Fibroblast of skin of left quadriceps (primary cell): Measurements from ENCODE around the gene RAB44.
A peak's percentile ranks its signal among the peaks of the same experiment; 100 is the strongest.
"Not testable (repeated sequence)": the region's sequence is repeated elsewhere in the genome, so short reads cannot be mapped to it uniquely, and the experiment has no call there.

Source experiments
- DNase-seq, 2 experiments: peaks; one replicate each; pipeline ENCODE4 v3.0.0-alpha.2; 2013; ENCODE audit warnings: low read depth in 2 of 2

Gene RAB44

DNA sequence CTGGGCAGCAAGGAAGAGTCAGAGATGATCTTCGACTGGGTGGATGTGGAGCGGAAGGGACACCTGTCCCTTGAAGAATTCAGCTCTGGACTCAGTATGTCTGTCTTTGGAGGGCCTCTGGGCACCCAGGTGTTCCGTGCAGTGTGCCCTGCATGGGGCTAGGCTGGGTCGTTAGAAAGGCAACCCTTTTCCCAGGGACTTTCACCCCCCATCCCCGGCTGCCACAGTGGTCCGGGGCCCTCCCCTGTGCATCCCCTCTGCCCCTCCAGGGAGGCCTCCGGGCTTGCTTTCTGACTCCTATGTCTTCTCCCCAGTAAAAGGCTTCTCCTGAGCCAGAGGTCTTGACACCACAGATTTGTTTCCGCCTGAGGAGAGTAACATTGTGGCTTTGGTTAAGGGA is 16.2 kb downstream of the RAB44 start:
- DNase-seq, result no peak

DNA sequence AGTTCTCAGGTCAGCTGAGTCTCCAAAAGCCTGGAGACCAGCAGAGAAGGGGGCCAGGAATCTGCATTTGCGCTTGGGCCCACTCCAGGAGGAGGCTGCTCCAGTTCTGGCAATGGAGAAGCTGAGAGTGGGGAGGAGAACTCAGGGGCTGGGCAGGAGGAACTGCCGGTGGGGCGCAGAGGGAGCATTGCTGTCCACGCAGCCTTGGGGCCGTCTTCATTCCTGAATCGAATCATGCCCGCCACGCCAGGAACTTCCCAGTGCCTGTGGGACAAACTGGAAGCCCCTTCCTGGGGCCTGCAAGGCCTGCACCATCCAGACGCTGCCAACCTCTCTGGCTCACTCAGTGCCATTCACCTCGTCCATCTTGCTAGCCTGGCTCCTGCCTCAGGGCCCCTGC is 16.9 kb downstream of the RAB44 start:
- DNase-seq, result no peak

- DNase-seq, result no peak
These were observed 17.8 kb downstream of the RAB44 start for GRCh38 chr6:36715469-36715868.

- DNase-seq, result no peak
These were observed 19.0 kb downstream of the RAB44 start for GRCh38 chr6:36716476-36717093.

GRCh38 chr6:36717231-36717825 is 19.7 kb downstream of the RAB44 start:
- no peak for DNase-seq

- no peak for DNase-seq
These were observed 20.4 kb downstream of the RAB44 start for GRCh38 chr6:36717871-36718540.

DNA sequence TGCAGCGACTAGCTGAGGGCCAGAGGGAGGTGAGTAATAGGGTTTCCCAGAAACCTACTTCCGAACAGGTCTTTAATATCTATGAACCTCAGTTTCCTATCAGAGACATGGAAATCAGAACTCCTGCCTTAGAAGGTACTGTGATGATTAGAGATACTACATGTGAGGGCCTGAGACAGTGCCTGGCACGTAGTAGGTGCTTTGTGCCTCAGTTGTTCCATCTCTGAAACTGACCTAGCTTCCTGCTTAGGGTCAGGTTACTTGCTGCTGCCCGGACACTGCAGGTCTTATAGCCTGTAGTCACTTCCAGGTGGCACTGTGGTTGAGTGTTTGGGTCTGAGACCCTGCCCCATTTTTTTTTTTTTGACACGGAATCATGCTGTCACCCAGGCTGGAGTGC is 20.9 kb downstream of the RAB44 start:
- no peak for DNase-seq

- no peak for DNase-seq
These were observed 21.5 kb downstream of the RAB44 start for GRCh38 chr6:36719126-36719525.

GRCh38 chr6:36720251-36721141 is 22.9 kb downstream of the RAB44 start:
- DNase-seq, result no peak

- DNase-seq, result no peak
These were observed 23.9 kb downstream of the RAB44 start for GRCh38 chr6:36721369-36722140.

DNA sequence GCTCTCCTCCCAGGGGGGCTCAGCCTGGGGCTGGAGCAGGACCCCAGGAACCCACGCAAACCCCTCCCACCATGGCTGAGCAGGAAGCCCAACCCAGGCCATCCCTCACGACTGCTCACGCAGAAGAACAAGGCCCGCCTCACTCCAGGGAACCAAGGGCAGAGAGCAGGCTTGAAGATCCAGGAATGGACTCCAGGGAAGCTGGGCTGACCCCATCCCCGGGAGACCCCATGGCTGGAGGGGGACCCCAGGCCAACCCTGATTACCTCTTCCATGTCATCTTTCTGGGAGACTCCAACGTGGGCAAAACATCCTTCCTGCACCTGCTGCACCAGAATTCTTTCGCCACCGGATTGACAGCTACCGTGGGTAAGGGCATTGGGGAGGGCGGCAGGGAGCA is 24.7 kb downstream of the RAB44 start:
- no peak for DNase-seq

GRCh38 chr6:36722879-36723278 is 25.3 kb downstream of the RAB44 start:
- no peak for DNase-seq

GRCh38 chr6:36723992-36724391 is 26.4 kb downstream of the RAB44 start:
- DNase-seq, result not testable (repeated sequence)

- DNase-seq, result peak in 1 of 2 experiments; percentile 21
These were observed 27.1 kb downstream of the RAB44 start for GRCh38 chr6:36724514-36725390.

- DNase-seq, result no peak
These were observed 28.0 kb downstream of the RAB44 start for GRCh38 chr6:36725581-36725980.

GRCh38 chr6:36727505-36728021 is 29.9 kb downstream of the RAB44 start:
- peak in 1 of 2 experiments; percentile 9 for DNase-seq

DNA sequence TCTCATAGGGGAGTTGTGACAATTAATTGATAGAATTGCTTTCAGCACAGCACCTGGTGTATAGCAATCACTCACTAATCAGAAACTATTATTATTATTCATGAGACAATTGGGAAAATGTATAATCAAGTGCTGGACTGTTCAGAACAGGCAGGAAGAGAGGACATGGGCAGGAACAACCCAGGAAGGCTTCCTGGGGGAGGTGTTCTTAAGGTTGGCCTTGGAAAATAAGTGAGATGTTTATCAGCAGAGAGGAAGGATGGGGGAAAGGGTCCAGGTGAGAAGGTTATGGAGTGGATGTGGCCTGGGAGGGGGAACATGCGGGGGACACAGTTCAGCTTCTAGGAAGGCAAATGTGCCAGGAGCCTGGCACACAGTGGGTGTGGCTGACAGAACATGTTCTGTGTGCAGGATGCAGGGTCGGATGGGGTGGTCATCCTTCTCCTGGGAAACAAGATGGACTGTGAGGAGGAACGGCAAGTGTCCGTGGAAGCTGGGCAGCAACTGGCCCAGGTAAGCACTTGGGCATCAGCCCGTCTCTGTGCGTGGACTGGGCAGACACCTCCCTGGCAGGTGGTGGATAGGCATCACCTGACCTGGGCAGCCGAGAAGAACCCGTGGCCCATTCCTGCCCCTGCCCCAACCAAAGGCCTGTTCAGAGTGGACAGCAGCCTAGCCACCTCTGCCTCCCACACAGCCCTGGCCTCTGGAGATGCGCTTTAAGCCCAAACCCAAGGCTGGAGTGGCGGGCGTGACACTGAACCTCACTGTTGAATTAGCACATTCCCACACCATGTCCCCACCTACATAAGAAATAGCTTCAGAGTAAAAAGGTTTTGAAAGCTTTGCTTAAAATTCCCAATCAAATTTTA is 30.9 kb downstream of the RAB44 start:
- no peak for DNase-seq

- DNase-seq, result peak; percentile 14 to 27
These were observed 31.5 kb downstream of the RAB44 start for GRCh38 chr6:36729161-36729524.
